Endothelial cell of umbilical vein (primary cell): ENCODE measurements around the gene ATP5PB. TPM values are rescaled to one million over a fixed set of nuclear protein-coding genes. Genes with fewer than 3 reads are reported as not detected.

ENCODE experiments used
- Bru-seq: library from RNA; stranded (reverse); fragments of 400-500 nt; gene quantifications from one replicate; lab custom pipeline; 2021; lab: Mats Ljungman, UMichigan
- BruChase-seq, 2 experiments: library from RNA; stranded (reverse); fragments of 400-500 nt; gene quantifications; one replicate each; lab custom pipeline; 2021; lab: Mats Ljungman, UMichigan
- BruUV-seq: library from RNA; stranded (reverse); fragments of 400-500 nt; replicated peaks from 2 replicates; lab custom pipeline; 2021; lab: Mats Ljungman, UMichigan
- CTCF ChIA-PET: fragments of 300-600, 350-600 bp; sonication (Branson Sonifier 250); formaldehyde crosslinking; loops from one replicate; lab custom pipeline; 2021; ENCODE audit warnings: antibody characterized with exemption, inconsistent platforms; lab: Charles Lee
- POLR2A ChIA-PET: fragments of 300-600, 350-600 bp; sonication (Branson Sonifier 250); formaldehyde crosslinking; loops from one replicate; lab custom pipeline; 2021; ENCODE audit warnings: antibody characterized with exemption, inconsistent platforms; lab: Charles Lee
- DNase-seq: peaks from one replicate; pipeline ENCODE4 v3.0.0-alpha.2; 2011; ENCODE audit warnings: low read depth, low spot score
- FAIRE-seq: peaks from 2 replicates; lab custom pipeline; 2011; peaks lifted over from hg19 to GRCh38; lab: Jason Lieb, UNC
- H2AFZ ChIP-seq: 2 replicates; pipeline ENCODE4 v1.6.0; 2012; ENCODE audit warnings: low read depth, low read length, control low read depth, inconsistent platforms
- H3K27ac ChIP-seq: 2 replicates; pipeline ENCODE4 v1.5.1; 2011; ENCODE audit warnings: low read depth, mild to moderate bottlenecking, control low read depth, low read length, moderate library complexity; ENCODE audit not compliant: insufficient read depth
- H3K27me3 ChIP-seq, 2 experiments: 2 replicates each; pipeline versions ENCODE4 v1.6.0 to v1.6.1; 2011; ENCODE audit warnings: low read length in 2 of 2, mixed read lengths in 1 of 2; ENCODE audit not compliant: control insufficient read depth in 2 of 2, insufficient read depth in 2 of 2
- H3K36me3 ChIP-seq, 2 experiments: 2 replicates in 1 of 2; 3 replicates in 1 of 2; pipeline ENCODE4 v1.5.1; 2011; ENCODE audit warnings: low read length in 2 of 2, mild to moderate bottlenecking in 1 of 2, moderate library complexity in 1 of 2; ENCODE audit not compliant: control insufficient read depth in 2 of 2, insufficient read depth in 2 of 2; ENCODE audit errors: extremely low read depth in 1 of 2
- H3K4me1 ChIP-seq: 3 replicates; pipeline ENCODE4 v1.5.1; 2011; ENCODE audit warnings: mild to moderate bottlenecking, low read length; ENCODE audit not compliant: control insufficient read depth, insufficient read depth; ENCODE audit errors: extremely low read depth
- H3K4me2 ChIP-seq: 2 replicates; pipeline ENCODE4 v1.6.1; 2011; ENCODE audit warnings: low read length, control low read depth, mixed read lengths; ENCODE audit not compliant: insufficient read depth
- H3K4me3 ChIP-seq, 3 experiments: fragments of 200-600 bp in 1 of 3; sonication (generic), shearing (Covaris generic) in 1 of 3; replicated peaks in 1 of 3; 2 replicates each; pipeline ENCODE4 v1.5.1; 2011 to 2016; ENCODE audit warnings: control low read depth in 3 of 3, low read length in 3 of 3, mild to moderate bottlenecking in 2 of 3, inconsistent platforms in 1 of 3, low read depth in 1 of 3, moderate library complexity in 1 of 3; ENCODE audit not compliant: insufficient read depth in 1 of 3
- H3K79me2 ChIP-seq: 2 replicates; pipeline ENCODE4 v1.6.0; 2012; ENCODE audit warnings: low read length, inconsistent platforms; ENCODE audit not compliant: control insufficient read depth, insufficient read depth
- H3K9ac ChIP-seq: replicated peaks from 2 replicates; pipeline ENCODE3; 2011; ENCODE audit warnings: low read length, control low read depth; ENCODE audit not compliant: insufficient read depth; ENCODE audit errors: extremely low read depth
- H3K9me1 ChIP-seq: replicated peaks from 3 replicates; pipeline ENCODE4 v1.6.0; 2011; ENCODE audit warnings: mild to moderate bottlenecking, low read length; ENCODE audit not compliant: control insufficient read depth, insufficient read depth; ENCODE audit errors: extremely low read depth
- H3K9me3 ChIP-seq: replicated peaks from 2 replicates; pipeline ENCODE4 v1.5.1; 2012; ENCODE audit warnings: low read length, inconsistent platforms; ENCODE audit not compliant: control insufficient read depth, insufficient read depth
- H4K20me1 ChIP-seq: replicated peaks from 2 replicates; pipeline ENCODE3; 2011; ENCODE audit warnings: mild to moderate bottlenecking, low read length; ENCODE audit not compliant: control insufficient read depth, insufficient read depth; ENCODE audit errors: extremely low read depth
- CTCF ChIP-seq, 2 donors: IDR thresholded peaks; 1 replicate in 1 of 2; 2 replicates in 1 of 2; pipeline ENCODE4 v1.5.1; 2011; ENCODE audit warnings: low read length in 2 of 2, mild to moderate bottlenecking in 2 of 2, moderate library complexity in 2 of 2, control low read depth in 1 of 2, inconsistent platforms in 1 of 2, low read depth in 1 of 2; ENCODE audit not compliant: insufficient read depth in 1 of 2; ENCODE audit errors: extremely low read depth in 1 of 2
- EZH2 ChIP-seq: IDR thresholded peaks from 2 replicates; pipeline ENCODE4 v1.6.1; 2012; ENCODE audit warnings: borderline replicate concordance, low read depth, mild to moderate bottlenecking, moderate library complexity, low read length, inconsistent platforms; ENCODE audit not compliant: severe bottlenecking
- FOS ChIP-seq: IDR thresholded peaks from 2 replicates; pipeline ENCODE4 v1.6.1; 2011; ENCODE audit warnings: mild to moderate bottlenecking, low read length, moderate library complexity, borderline replicate concordance; ENCODE audit not compliant: insufficient read depth
- GATA2 ChIP-seq: IDR thresholded peaks from 2 replicates; pipeline ENCODE4 v1.7.0; 2011; ENCODE audit warnings: low read depth, mild to moderate bottlenecking, moderate library complexity, mixed read lengths, low read length; ENCODE audit not compliant: insufficient read length, insufficient read depth
- JUN ChIP-seq: IDR thresholded peaks from 2 replicates; pipeline ENCODE4 v1.6.1; 2011; ENCODE audit warnings: borderline replicate concordance, low read depth; ENCODE audit not compliant: insufficient read length, insufficient read depth
- MAX ChIP-seq: IDR thresholded peaks from 2 replicates; pipeline ENCODE4 v1.6.1; 2011; ENCODE audit not compliant: insufficient read depth, insufficient read length
- MYC ChIP-seq: IDR thresholded peaks from one replicate; pipeline ENCODE4 v1.6.1; 2011; ENCODE audit warnings: mild to moderate bottlenecking, low read depth, low read length
- POLR2A ChIP-seq: IDR thresholded peaks from 2 replicates; pipeline ENCODE4 v1.6.1; 2012; ENCODE audit warnings: low read depth, mild to moderate bottlenecking, control low read depth, low read length
- POLR2AphosphoS5 ChIP-seq: IDR thresholded peaks from 2 replicates; pipeline ENCODE4 v1.6.1; 2012; ENCODE audit warnings: low read depth, mild to moderate bottlenecking, control low read depth, low read length, moderate library complexity; ENCODE audit not compliant: insufficient read depth
- dilution Hi-C: fragments of 300-500 bp; cut with MboI; formaldehyde crosslinking; loops from one replicate; pipeline ENCODE4 v1.15.0; 2019; ENCODE audit warnings: low sequenced_read_pairs; ENCODE audit not compliant: extremely low pct_ligation_motif_present
- intact Hi-C: fragments of 100-400 bp; cut with micrococcal nuclease; formaldehyde crosslinking; loops from one replicate; pipeline ENCODE4 v1.10.0; 2022
- long read RNA-seq: library from polyadenylated mRNA; stranded (forward); transcript quantifications from one replicate; pipeline ENCODE4 v2.0.0, GENCODE V29; 2021
- polyA minus RNA-seq, 3 experiments: library from RNA; depleted of rRNA, polyadenylated mRNA; stranded (reverse); fragments of >200 nt; gene quantifications; 1 replicate in 1 of 3; 2 replicates in 2 of 3; pipeline ENCODE4 v1.2.3, GENCODE V29; 2011
- polyA plus RNA-seq, 4 experiments: library from polyadenylated mRNA; depleted of rRNA in 3 of 4; stranded (reverse) in 3 of 4; unstranded in 1 of 4; fragments of >200 nt; gene quantifications; 2 replicates each; pipeline versions ENCODE4 v1.2.1 to v1.2.3, GENCODE V29; 2011 to 2012; ENCODE audit warnings: missing spikeins in 1 of 4
- total RNA-seq: library from RNA; stranded (reverse); gene quantifications from 2 replicates; pipeline ENCODE4 v1.2.3, GENCODE V29; 2021

The ATP5PB gene
- total RNA-seq (235 and 244 TPM in 2 replicates), polyA plus RNA-seq (189 and 231 TPM in 2 replicates), polyA minus RNA-seq (121 and 143 TPM in 2 replicates), Bru-seq, nascent RNA (percentile 92 among the genes with signal in this experiment), BruChase-seq, experiment 1, labeled RNA remaining after a 6-hour chase (percentile 93 among the genes with signal in this experiment), BruChase-seq, experiment 2, labeled RNA remaining after a 2-hour chase (percentile 87 among the genes with signal in this experiment)
- 304 and 324 TPM in 2 replicates for polyA plus RNA-seq (2011; cell fraction: cytosol; rRNA removed)
- 110 and 142 TPM in 2 replicates for polyA plus RNA-seq (2011; cell fraction: nucleus; rRNA removed)
- polyA plus RNA-seq (2012) = 254 and 375 TPM in 2 replicates
- polyA minus RNA-seq (2011; cell fraction: cytosol; rRNA and poly(A)+ RNA removed) = 157 TPM
- polyA minus RNA-seq (2011; cell fraction: nucleus; rRNA and poly(A)+ RNA removed) = 24.6 and 27.9 TPM in 2 replicates
- long read RNA-seq, transcript ATP5PB-202 (7 exons, 3,156 nt) = major isoform, 653 of 678 reads
- long read RNA-seq, transcript ATP5PB-201 (6 exons, 1,040 nt) = minor isoform, 9 of 678 reads
- long read RNA-seq, partial matches to known transcripts = 10 of 678 reads
- long read RNA-seq, other reads (novel, unspliced or antisense) = 6 of 678 reads

- H3K4me2 ChIP-seq = peak within 1 kb of the TSS; percentile 98
- H3K36me3 ChIP-seq = peaks cover 2 to 5% of the 10 kb centered on the region in 2 experiments
- peak within 1 kb of the TSS; percentile 95 for H3K9ac ChIP-seq
- ChIA-PET POLR2A (interaction anchor here (1.0 to 1.1 kb wide), 2 partner anchors 11 to 485 kb away, joined by 3 to 4 read pairs; no protein-coding TSS in a partner anchor), CTCF (interaction anchor here (0.5 to 1.9 kb wide), 4 partner anchors 11 to 226 kb away, joined by 3 to 8 read pairs (median 4); no protein-coding TSS in a partner anchor)
- H3K27ac ChIP-seq = peak within 1 kb of the TSS; percentile 74
- H2AFZ ChIP-seq = peak within 1 kb of the TSS; percentile 75
- no peaks in the 10 kb centered on the region for H3K9me3 ChIP-seq
- H3K27me3 ChIP-seq = no peaks in the 10 kb centered on the region
- H3K9me1 ChIP-seq = no peaks in the 10 kb centered on the region
- peaks cover 80% of the 10 kb centered on the region for H3K79me2 ChIP-seq
- intact Hi-C loops (loop anchor here (1.0 kb wide), 2 partner anchors 58 to 306 kb away; partner anchors contain the start of gene DDX20), dilution Hi-C loops (no loop called here)
- DNase-seq = peak; percentile 99
- peak; percentile 97 for FAIRE-seq
- peaks cover 3% of the 10 kb centered on the region for H4K20me1 ChIP-seq
- BruUV-seq = no TSS peak
- no peak for TF ChIP-seq GATA2
- no peak for TF ChIP-seq EZH2
- no peak for TF ChIP-seq JUN
- peak; percentile 62 for TF ChIP-seq MYC
- no peak for TF ChIP-seq FOS
- peak; percentile 87 for TF ChIP-seq MAX
- TF ChIP-seq POLR2AphosphoS5 = peak; percentile 58
- TF ChIP-seq POLR2A = peak; percentile 60
- no peak for TF ChIP-seq CTCF (IDR thresholded peaks at IDR 0.05; ENCODE audit: extremely low read depth in 1 of 2, insufficient read depth in 1 of 2, low read depth in 1 of 2, low read length in 2 of 2)
- peak within 1 kb of the TSS; percentile 72 to 96 (median 87) for H3K4me3 ChIP-seq
- H3K4me1 ChIP-seq = peaks cover 21% of the 10 kb centered on the region
Measured at GRCh38 chr1:111448918-111449702, at the start of gene ATP5PB, which contains the start of gene WDR77. ATP5PB (plus strand) TSS chr1:111449464; CDS start chr1:111449542, 78 bp downstream. WDR77 (minus strand) TSS chr1:111449256; CDS start chr1:111449169, 87 bp downstream.
